Thyroid gland (tissue), 4 donors: ENCODE measurements around the gene OPN1SW.

Experiments
- POLR2A ChIP-seq, 2 donors: fragments of 450-650 bp; IDR thresholded peaks; one replicate each; pipeline ENCODE4 v1.6.1; 2017; ENCODE audit warnings: antibody characterized with exemption in 2 of 2, mild to moderate bottlenecking in 2 of 2, moderate library complexity in 1 of 2
- TF ChIP-seq, protein P1 (sequence below), 6 experiments: fragments of 200-600 bp in 3 of 6; fragments of 450-650 bp in 3 of 6; sonication (generic) in 3 of 6; IDR thresholded peaks; one replicate each; pipeline ENCODE4 v1.5.1; 2016 to 2019; ENCODE audit warnings: antibody characterized with exemption in 6 of 6, mild to moderate bottlenecking in 2 of 6, inconsistent platforms in 1 of 6, moderate library complexity in 1 of 6

DNA sequence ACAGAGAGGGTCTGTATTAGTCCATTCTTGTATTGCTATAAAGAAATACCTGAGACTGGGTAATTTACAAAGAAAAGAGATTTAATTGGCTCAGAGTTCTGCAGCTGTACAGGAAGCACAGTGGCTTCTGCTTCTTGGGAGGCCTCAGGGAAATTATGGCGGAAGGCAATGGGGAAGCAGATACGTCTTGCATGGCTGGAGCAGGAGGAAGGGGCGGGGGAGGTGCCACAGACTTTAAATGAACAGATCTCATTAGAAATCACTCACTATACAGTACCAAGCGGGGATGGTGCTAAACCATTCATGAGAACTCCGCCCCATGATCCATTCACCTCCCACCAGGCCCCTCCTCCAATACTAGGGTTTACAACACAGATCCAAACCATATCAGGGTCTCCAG, 40.2 kb downstream of the OPN1SW start:
- TF ChIP-seq, protein P1, sequence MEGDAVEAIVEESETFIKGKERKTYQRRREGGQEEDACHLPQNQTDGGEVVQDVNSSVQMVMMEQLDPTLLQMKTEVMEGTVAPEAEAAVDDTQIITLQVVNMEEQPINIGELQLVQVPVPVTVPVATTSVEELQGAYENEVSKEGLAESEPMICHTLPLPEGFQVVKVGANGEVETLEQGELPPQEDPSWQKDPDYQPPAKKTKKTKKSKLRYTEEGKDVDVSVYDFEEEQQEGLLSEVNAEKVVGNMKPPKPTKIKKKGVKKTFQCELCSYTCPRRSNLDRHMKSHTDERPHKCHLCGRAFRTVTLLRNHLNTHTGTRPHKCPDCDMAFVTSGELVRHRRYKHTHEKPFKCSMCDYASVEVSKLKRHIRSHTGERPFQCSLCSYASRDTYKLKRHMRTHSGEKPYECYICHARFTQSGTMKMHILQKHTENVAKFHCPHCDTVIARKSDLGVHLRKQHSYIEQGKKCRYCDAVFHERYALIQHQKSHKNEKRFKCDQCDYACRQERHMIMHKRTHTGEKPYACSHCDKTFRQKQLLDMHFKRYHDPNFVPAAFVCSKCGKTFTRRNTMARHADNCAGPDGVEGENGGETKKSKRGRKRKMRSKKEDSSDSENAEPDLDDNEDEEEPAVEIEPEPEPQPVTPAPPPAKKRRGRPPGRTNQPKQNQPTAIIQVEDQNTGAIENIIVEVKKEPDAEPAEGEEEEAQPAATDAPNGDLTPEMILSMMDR (IDR thresholded peaks at IDR 0.05), result no peak
- no peak for TF ChIP-seq POLR2A (IDR thresholded peaks at IDR 0.05)
